ENCODE results near the gene PSMA5.

GRCh38 chr1:109468061-109468460 lies 41.8 kb upstream of the PSMA5 start:
- TF ChIP-seq, protein P1, sequence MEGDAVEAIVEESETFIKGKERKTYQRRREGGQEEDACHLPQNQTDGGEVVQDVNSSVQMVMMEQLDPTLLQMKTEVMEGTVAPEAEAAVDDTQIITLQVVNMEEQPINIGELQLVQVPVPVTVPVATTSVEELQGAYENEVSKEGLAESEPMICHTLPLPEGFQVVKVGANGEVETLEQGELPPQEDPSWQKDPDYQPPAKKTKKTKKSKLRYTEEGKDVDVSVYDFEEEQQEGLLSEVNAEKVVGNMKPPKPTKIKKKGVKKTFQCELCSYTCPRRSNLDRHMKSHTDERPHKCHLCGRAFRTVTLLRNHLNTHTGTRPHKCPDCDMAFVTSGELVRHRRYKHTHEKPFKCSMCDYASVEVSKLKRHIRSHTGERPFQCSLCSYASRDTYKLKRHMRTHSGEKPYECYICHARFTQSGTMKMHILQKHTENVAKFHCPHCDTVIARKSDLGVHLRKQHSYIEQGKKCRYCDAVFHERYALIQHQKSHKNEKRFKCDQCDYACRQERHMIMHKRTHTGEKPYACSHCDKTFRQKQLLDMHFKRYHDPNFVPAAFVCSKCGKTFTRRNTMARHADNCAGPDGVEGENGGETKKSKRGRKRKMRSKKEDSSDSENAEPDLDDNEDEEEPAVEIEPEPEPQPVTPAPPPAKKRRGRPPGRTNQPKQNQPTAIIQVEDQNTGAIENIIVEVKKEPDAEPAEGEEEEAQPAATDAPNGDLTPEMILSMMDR (IDR thresholded peaks at IDR 0.05; ENCODE audit: low read depth, low read length, poor library complexity, severe bottlenecking): no peak
- no peak for TF ChIP-seq EZH2phosphoT487 (IDR thresholded peaks at IDR 0.05; ENCODE audit: borderline replicate concordance, low read length)
